HCT116 (cell line): ENCODE data around the gene CPNE2. TPM values are rescaled to one million over a fixed set of nuclear protein-coding genes. Genes with fewer than 3 reads are reported as not detected.

Experiments
- ATAC-seq: fragments of 200-7000 bp; cut with Tn5 transposase; 2 replicates; pipeline ENCODE4 v1.9.1; 2020; ENCODE audit warnings: mild to moderate bottlenecking, moderate library complexity
- BruUV-seq: library from RNA; stranded (reverse); fragments of 400-500 nt; replicated peaks from 2 replicates; lab custom pipeline; 2021; lab: Mats Ljungman, UMichigan
- CTCF ChIA-PET: fragments of 300-600 bp; sonication (Branson Sonifier 250); formaldehyde crosslinking; loops from one replicate; lab custom pipeline; 2021; ENCODE audit warnings: antibody characterized with exemption; lab: Charles Lee
- POLR2A ChIA-PET: fragments of 300-600, 350-600 bp; sonication (Branson Sonifier 250); formaldehyde crosslinking; loops from one replicate; lab custom pipeline; 2021; ENCODE audit warnings: antibody characterized with exemption; lab: Charles Lee
- RAD21 ChIA-PET, 2 experiments: fragments of 300-600 bp; sonication (Branson Sonifier 250); formaldehyde crosslinking; loops; one replicate each; lab custom pipeline; 2023; ENCODE audit warnings: low total read pairs in 2 of 2; ENCODE audit not compliant: uncharacterized antibody in 2 of 2, unreplicated experiment in 2 of 2, low non-redundant PET in 1 of 2; lab: Charles Lee
- DNase-seq: peaks from one replicate; pipeline ENCODE4 v3.0.0-alpha.2; 2010; ENCODE audit warnings: low read depth, low spot score
- H2AFZ ChIP-seq: fragments of 200-600 bp; shearing (Covaris generic), sonication (generic); 2 replicates; pipeline ENCODE4 v1.6.1; 2017; ENCODE audit warnings: low read depth, mixed run types, mixed read lengths, antibody characterized with exemption, low read length; ENCODE audit not compliant: poor library complexity, severe bottlenecking
- H3K27ac ChIP-seq: 2 replicates; pipeline ENCODE4 v1.5.1; 2012; ENCODE audit warnings: low read depth, low read length
- H3K27me3 ChIP-seq: fragments of 200-600 bp; sonication (generic); 2 replicates; pipeline ENCODE4 v1.6.1; 2016; ENCODE audit warnings: mixed run types, low read length, mixed read lengths; ENCODE audit not compliant: insufficient read depth
- H3K36me3 ChIP-seq, 2 experiments: fragments of 200-500 bp in 1 of 2; fragments of 200-600 bp in 1 of 2; sonication (Bioruptor generic) in 1 of 2; sonication (generic) in 1 of 2; 2 replicates each; pipeline versions ENCODE4 v1.5.1 to v1.6.1; 2014 to 2016; ENCODE audit warnings: low read length in 2 of 2, inconsistent platforms in 1 of 2, mixed read lengths in 1 of 2, mixed run types in 1 of 2; ENCODE audit not compliant: insufficient read depth in 2 of 2, control insufficient read depth in 1 of 2
- H3K4me1 ChIP-seq, 2 experiments: fragments of 200-600 bp in 1 of 2; sonication (generic) in 1 of 2; 2 replicates each; pipeline versions ENCODE4 v1.5.1 to v1.6.1; 2012 to 2017; ENCODE audit warnings: low read length in 2 of 2, inconsistent platforms in 1 of 2, mild to moderate bottlenecking in 1 of 2, mixed read lengths in 1 of 2, mixed run types in 1 of 2, moderate library complexity in 1 of 2; ENCODE audit not compliant: insufficient read depth in 2 of 2, control insufficient read depth in 1 of 2
- H3K4me2 ChIP-seq: fragments of 200-600 bp; sonication (generic); 2 replicates; pipeline ENCODE4 v1.6.1; 2017; ENCODE audit warnings: mixed run types, low read length, mixed read lengths
- H3K4me3 ChIP-seq, 2 experiments: fragments of 200-600 bp in 1 of 2; sonication (generic) in 1 of 2; replicated peaks in 1 of 2; 2 replicates each; pipeline ENCODE4 v1.5.1; 2011 to 2016; ENCODE audit warnings: low read length in 2 of 2, control low read depth in 1 of 2, low read depth in 1 of 2, mild to moderate bottlenecking in 1 of 2, mixed read lengths in 1 of 2, mixed run types in 1 of 2
- H3K79me2 ChIP-seq: fragments of 200-600 bp; sonication (generic); 2 replicates; pipeline ENCODE4 v1.6.1; 2017; ENCODE audit warnings: mild to moderate bottlenecking, mixed run types, low read length, moderate library complexity, mixed read lengths; ENCODE audit not compliant: insufficient read depth
- H3K9ac ChIP-seq: fragments of 200-600 bp; sonication (generic); 2 replicates; pipeline ENCODE4 v1.6.1; 2016; ENCODE audit warnings: low read length, mixed read lengths
- H3K9me2 ChIP-seq: fragments of 200-600 bp; sonication (generic), shearing (Covaris generic); 2 replicates; pipeline ENCODE4 v1.6.1; 2017; ENCODE audit warnings: mixed run types, mild to moderate bottlenecking, moderate library complexity; ENCODE audit not compliant: insufficient read depth
- H3K9me3 ChIP-seq, 2 experiments: fragments of 200-500 bp in 1 of 2; fragments of 200-600 bp in 1 of 2; sonication (Bioruptor generic) in 1 of 2; sonication (generic) in 1 of 2; 2 replicates each; pipeline ENCODE4 v1.6.1; 2014 to 2017; ENCODE audit warnings: low read length in 2 of 2, mixed read lengths in 2 of 2, inconsistent platforms in 1 of 2, low read depth in 1 of 2, mild to moderate bottlenecking in 1 of 2, mixed run types in 1 of 2, moderate library complexity in 1 of 2; ENCODE audit not compliant: control insufficient read depth in 1 of 2, insufficient read depth in 1 of 2
- H4K20me1 ChIP-seq: fragments of 200-600 bp; sonication (generic), shearing (Covaris generic); 2 replicates; pipeline ENCODE4 v1.6.1; 2017; ENCODE audit warnings: mixed run types, mild to moderate bottlenecking, moderate library complexity; ENCODE audit not compliant: insufficient read depth
- CEBPB ChIP-seq: IDR thresholded peaks from 2 replicates; pipeline ENCODE4 v1.6.1; 2012; ENCODE audit warnings: low read depth
- ELF1 ChIP-seq: IDR thresholded peaks from 2 replicates; pipeline ENCODE4 v1.6.1; 2012; ENCODE audit warnings: low read depth, borderline replicate concordance
- EZH2phosphoT487 ChIP-seq: fragments of 200-600 bp; IDR thresholded peaks from 2 replicates; pipeline ENCODE4 v1.6.1; 2018; ENCODE audit warnings: antibody characterized with exemption, borderline replicate concordance
- RAD21 ChIP-seq: IDR thresholded peaks from 2 replicates; pipeline ENCODE4 v1.6.1; 2012; ENCODE audit warnings: low read depth, mild to moderate bottlenecking
- SIN3A ChIP-seq: IDR thresholded peaks from 2 replicates; pipeline ENCODE4 v1.6.1; 2012; ENCODE audit warnings: low read depth
- TCF7L2 ChIP-seq: IDR thresholded peaks from 2 replicates; pipeline ENCODE4 v1.7.0; 2011; ENCODE audit warnings: borderline replicate concordance, inconsistent platforms; ENCODE audit not compliant: insufficient read depth, insufficient read length; ENCODE audit errors: extremely low read depth
- ZFX ChIP-seq: fragments of 450-650 bp; IDR thresholded peaks from 2 replicates; pipeline ENCODE4 v1.6.1; 2017
- ZNF274 ChIP-seq: fragments of 200-500 bp; sonication (Bioruptor generic); IDR thresholded peaks from 2 replicates; pipeline ENCODE4 v1.6.1; 2014; ENCODE audit warnings: mild to moderate bottlenecking, low read depth, low read length, inconsistent platforms
- intact Hi-C: fragments of 100-400 bp; cut with micrococcal nuclease; formaldehyde crosslinking; loops from 2 replicates; pipeline ENCODE4 v1.10.0; 2022
- total RNA-seq: library from RNA; stranded (reverse); gene quantifications from one replicate; pipeline ENCODE4 v1.2.1, GENCODE V29; 2021; ENCODE audit not compliant: unreplicated experiment
- TF ChIP-seq, protein P1 (sequence below): IDR thresholded peaks from 2 replicates; pipeline ENCODE4 v1.6.1; 2012; ENCODE audit warnings: low read depth
- TF ChIP-seq, protein P2 (sequence below): IDR thresholded peaks from 2 replicates; pipeline ENCODE4 v1.6.1; 2011; ENCODE audit warnings: mild to moderate bottlenecking, low read length, moderate library complexity; ENCODE audit not compliant: insufficient replicate concordance; ENCODE audit errors: extremely low read depth
- TF ChIP-seq, protein P3 (sequence below), 3 experiments: fragments of 200-600 bp in 1 of 3; sonication (generic) in 1 of 3; IDR thresholded peaks in 2 of 3; conservative IDR thresholded peaks in 1 of 3; 2 replicates each; pipeline ENCODE4 v1.5.1; 2012 to 2017; ENCODE audit warnings: low read depth in 2 of 3, low read length in 2 of 3, antibody characterized with exemption in 1 of 3, borderline replicate concordance in 1 of 3, control low read depth in 1 of 3, mild to moderate bottlenecking in 1 of 3, mixed read lengths in 1 of 3, mixed run types in 1 of 3, moderate library complexity in 1 of 3; ENCODE audit not compliant: insufficient read depth in 1 of 3
- TF ChIP-seq, protein P4 (sequence below): IDR thresholded peaks from 2 replicates; pipeline ENCODE4 v1.6.1; 2012

The CPNE2 gene
- total RNA-seq, 1 experiment from 2014 or later: 31.2 TPM

DNA sequence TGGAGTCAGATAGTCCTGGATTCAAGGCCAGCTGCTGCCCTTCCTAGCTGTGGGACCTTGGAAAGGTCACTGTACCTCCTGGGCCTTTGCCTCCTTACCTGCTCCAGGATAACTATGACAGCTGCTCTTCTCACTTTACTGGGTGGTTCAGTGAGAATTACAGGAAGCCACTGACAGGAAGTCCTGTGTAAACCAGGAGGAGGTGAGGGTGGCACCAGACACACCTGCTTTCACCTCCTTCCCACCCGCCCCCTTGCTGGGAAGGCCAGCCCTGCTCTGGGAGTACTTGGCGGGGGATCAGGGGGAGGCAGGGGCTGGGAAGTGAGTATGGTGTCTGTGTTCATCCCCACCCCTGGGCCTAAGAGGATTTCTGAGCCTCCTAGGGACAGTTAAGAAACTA is 42.6 kb downstream of the CPNE2 start:
- BruUV-seq: no TSS peak
- H3K79me2 ChIP-seq: no peaks in the 10 kb centered on the region
- no peaks in the 10 kb centered on the region for H3K27me3 ChIP-seq
- POLR2A ChIA-PET: no interaction called here
- TF ChIP-seq TCF7L2: no peak
- TF ChIP-seq ZNF274: no peak
- TF ChIP-seq ZFX: no peak
- TF ChIP-seq, protein P1, sequence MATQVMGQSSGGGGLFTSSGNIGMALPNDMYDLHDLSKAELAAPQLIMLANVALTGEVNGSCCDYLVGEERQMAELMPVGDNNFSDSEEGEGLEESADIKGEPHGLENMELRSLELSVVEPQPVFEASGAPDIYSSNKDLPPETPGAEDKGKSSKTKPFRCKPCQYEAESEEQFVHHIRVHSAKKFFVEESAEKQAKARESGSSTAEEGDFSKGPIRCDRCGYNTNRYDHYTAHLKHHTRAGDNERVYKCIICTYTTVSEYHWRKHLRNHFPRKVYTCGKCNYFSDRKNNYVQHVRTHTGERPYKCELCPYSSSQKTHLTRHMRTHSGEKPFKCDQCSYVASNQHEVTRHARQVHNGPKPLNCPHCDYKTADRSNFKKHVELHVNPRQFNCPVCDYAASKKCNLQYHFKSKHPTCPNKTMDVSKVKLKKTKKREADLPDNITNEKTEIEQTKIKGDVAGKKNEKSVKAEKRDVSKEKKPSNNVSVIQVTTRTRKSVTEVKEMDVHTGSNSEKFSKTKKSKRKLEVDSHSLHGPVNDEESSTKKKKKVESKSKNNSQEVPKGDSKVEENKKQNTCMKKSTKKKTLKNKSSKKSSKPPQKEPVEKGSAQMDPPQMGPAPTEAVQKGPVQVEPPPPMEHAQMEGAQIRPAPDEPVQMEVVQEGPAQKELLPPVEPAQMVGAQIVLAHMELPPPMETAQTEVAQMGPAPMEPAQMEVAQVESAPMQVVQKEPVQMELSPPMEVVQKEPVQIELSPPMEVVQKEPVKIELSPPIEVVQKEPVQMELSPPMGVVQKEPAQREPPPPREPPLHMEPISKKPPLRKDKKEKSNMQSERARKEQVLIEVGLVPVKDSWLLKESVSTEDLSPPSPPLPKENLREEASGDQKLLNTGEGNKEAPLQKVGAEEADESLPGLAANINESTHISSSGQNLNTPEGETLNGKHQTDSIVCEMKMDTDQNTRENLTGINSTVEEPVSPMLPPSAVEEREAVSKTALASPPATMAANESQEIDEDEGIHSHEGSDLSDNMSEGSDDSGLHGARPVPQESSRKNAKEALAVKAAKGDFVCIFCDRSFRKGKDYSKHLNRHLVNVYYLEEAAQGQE: no peak
- no peak for TF ChIP-seq SIN3A
- no peak for TF ChIP-seq ELF1
- no peak overlapping the region for H3K9ac ChIP-seq
- no peaks in the 10 kb centered on the region for H4K20me1 ChIP-seq
- no peak overlapping the region for H2AFZ ChIP-seq
- no peak overlapping the region for H3K27ac ChIP-seq
- H3K4me2 ChIP-seq: no peak overlapping the region
- intact Hi-C loops: no loop called here
- ATAC-seq: no peak
- H3K9me3 ChIP-seq: no peaks in the 10 kb centered on the region
- no peak for DNase-seq
- no peaks in the 10 kb centered on the region for H3K9me2 ChIP-seq
- no peaks in the 10 kb centered on the region for H3K36me3 ChIP-seq
- CTCF ChIA-PET: no interaction called here
- RAD21 ChIA-PET: no interaction called here
- H3K4me1 ChIP-seq: no peaks in the 10 kb centered on the region; a peak in 1 of 4 replicates
- no peak overlapping the region for H3K4me3 ChIP-seq

DNA sequence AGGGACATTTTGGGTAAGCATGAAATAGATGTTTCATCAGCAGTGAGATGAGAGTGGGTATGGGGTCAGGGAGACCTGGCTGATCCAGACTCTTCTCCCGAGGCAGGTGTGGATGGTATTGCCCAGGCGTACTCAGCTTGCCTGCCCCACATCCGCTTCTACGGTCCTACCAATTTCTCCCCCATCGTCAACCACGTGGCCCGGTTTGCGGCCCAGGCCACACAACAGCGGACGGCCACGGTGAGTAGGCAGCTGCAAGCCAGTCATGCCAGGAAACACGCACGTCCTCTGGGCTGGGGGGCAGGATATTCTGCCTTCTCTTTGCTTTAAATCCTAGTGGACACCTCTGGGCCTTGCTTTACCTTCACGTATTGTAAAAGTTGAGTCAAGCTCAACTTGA is 44.7 kb downstream of the CPNE2 start:
- no TSS peak for BruUV-seq
- no peak for ATAC-seq
- no peak for TF ChIP-seq RAD21
- TF ChIP-seq, protein P2, sequence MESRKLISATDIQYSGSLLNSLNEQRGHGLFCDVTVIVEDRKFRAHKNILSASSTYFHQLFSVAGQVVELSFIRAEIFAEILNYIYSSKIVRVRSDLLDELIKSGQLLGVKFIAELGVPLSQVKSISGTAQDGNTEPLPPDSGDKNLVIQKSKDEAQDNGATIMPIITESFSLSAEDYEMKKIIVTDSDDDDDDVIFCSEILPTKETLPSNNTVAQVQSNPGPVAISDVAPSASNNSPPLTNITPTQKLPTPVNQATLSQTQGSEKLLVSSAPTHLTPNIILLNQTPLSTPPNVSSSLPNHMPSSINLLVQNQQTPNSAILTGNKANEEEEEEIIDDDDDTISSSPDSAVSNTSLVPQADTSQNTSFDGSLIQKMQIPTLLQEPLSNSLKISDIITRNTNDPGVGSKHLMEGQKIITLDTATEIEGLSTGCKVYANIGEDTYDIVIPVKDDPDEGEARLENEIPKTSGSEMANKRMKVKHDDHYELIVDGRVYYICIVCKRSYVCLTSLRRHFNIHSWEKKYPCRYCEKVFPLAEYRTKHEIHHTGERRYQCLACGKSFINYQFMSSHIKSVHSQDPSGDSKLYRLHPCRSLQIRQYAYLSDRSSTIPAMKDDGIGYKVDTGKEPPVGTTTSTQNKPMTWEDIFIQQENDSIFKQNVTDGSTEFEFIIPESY: no peak
- TF ChIP-seq, protein P3, sequence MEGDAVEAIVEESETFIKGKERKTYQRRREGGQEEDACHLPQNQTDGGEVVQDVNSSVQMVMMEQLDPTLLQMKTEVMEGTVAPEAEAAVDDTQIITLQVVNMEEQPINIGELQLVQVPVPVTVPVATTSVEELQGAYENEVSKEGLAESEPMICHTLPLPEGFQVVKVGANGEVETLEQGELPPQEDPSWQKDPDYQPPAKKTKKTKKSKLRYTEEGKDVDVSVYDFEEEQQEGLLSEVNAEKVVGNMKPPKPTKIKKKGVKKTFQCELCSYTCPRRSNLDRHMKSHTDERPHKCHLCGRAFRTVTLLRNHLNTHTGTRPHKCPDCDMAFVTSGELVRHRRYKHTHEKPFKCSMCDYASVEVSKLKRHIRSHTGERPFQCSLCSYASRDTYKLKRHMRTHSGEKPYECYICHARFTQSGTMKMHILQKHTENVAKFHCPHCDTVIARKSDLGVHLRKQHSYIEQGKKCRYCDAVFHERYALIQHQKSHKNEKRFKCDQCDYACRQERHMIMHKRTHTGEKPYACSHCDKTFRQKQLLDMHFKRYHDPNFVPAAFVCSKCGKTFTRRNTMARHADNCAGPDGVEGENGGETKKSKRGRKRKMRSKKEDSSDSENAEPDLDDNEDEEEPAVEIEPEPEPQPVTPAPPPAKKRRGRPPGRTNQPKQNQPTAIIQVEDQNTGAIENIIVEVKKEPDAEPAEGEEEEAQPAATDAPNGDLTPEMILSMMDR (IDR thresholded peaks at IDR 0.05 in 2 of 3, conservative IDR thresholded peaks at IDR 0.05 in 1 of 3; ENCODE audit: borderline replicate concordance in 1 of 3, insufficient read depth in 1 of 3, low read depth in 2 of 3, low read length in 2 of 3): no peak
- TF ChIP-seq ELF1: no peak
- no peak for TF ChIP-seq CEBPB
- no peak for TF ChIP-seq EZH2phosphoT487
- TF ChIP-seq, protein P4, sequence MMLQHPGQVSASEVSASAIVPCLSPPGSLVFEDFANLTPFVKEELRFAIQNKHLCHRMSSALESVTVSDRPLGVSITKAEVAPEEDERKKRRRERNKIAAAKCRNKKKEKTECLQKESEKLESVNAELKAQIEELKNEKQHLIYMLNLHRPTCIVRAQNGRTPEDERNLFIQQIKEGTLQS: no peak
- TF ChIP-seq ZFX: no peak

More for the DNA sequence above, 44.7 kb downstream of the CPNE2 start:
- Histone ChIP-seq H2AFZ (no peak overlapping the region), H4K20me1 (no peaks in the 10 kb centered on the region), H3K36me3 (no peaks in the 10 kb centered on the region), H3K4me2 (no peak overlapping the region), H3K9me3 (no peaks in the 10 kb centered on the region), H3K4me3 (no peak overlapping the region), H3K27me3 (no peaks in the 10 kb centered on the region), H3K79me2 (no peaks in the 10 kb centered on the region), H3K27ac (no peak overlapping the region), H3K4me1 (no peaks in the 10 kb centered on the region; a peak in 1 of 4 replicates), H3K9me2 (no peaks in the 10 kb centered on the region), H3K9ac (no peak overlapping the region)
- ChIA-PET POLR2A (no interaction called here), CTCF (no interaction called here), RAD21 (no interaction called here)
- intact Hi-C loops: no loop called here
- DNase-seq: no peak
